ENCODE measurements around the gene RASA2.
"Not testable (repeated sequence)": the region's sequence is repeated elsewhere in the genome, so short reads cannot be mapped to it uniquely, and the experiment has no call there.

RASA2 gene

GRCh38 chr3:141623691-141624090 is 136.9 kb downstream of the RASA2 start:
- H3K9ac ChIP-seq = no peak overlapping the region
- no peaks in the 10 kb centered on the region for H3K36me3 ChIP-seq
- TF ChIP-seq Cebpa-rat (IDR thresholded peaks at IDR 0.05) = no peak
- no peak overlapping the region for H3K4me2 ChIP-seq
- no peaks in the 10 kb centered on the region for H3K27me3 ChIP-seq
- peaks cover 4 to 29% (median 14%) of the 10 kb centered on the region in 11 experiments; a peak in 19 of 22 replicates for H3K9me3 ChIP-seq (replicated peaks in 1 of 11)
- no peaks in the 10 kb centered on the region for H3K4me1 ChIP-seq
- no peaks in the 10 kb centered on the region; a peak in 1 of 22 replicates for H4K20me1 ChIP-seq
- H3K27ac ChIP-seq = no peak overlapping the region
- no peak overlapping the region for H3K4me3 ChIP-seq

GRCh38 chr3:141625506-141625905 is 138.7 kb downstream of the RASA2 start:
- peaks cover 10 to 38% (median 21%) of the 10 kb centered on the region in 11 experiments; a peak in 19 of 22 replicates for H3K9me3 ChIP-seq (replicated peaks in 1 of 11)
- no peaks in the 10 kb centered on the region for H3K27me3 ChIP-seq
- H3K36me3 ChIP-seq = no peaks in the 10 kb centered on the region
- H3K27ac ChIP-seq = no peak overlapping the region
- H3K4me2 ChIP-seq = no peak overlapping the region
- H3K4me1 ChIP-seq = no peaks in the 10 kb centered on the region; a peak in 1 of 20 replicates
- TF ChIP-seq Cebpa-rat (IDR thresholded peaks at IDR 0.05) = no peak
- H3K9ac ChIP-seq = no peak overlapping the region
- H4K20me1 ChIP-seq = no peaks in the 10 kb centered on the region; a peak in 1 of 22 replicates
- no peak overlapping the region for H3K4me3 ChIP-seq

- H3K4me3 ChIP-seq, H3K9ac ChIP-seq, H3K36me3 ChIP-seq, H3K27ac ChIP-seq, H3K27me3 ChIP-seq, H3K4me1 ChIP-seq, H3K4me2 ChIP-seq, H4K20me1 ChIP-seq: not testable (repeated sequence)
- peaks cover 10 to 25% (median 15%) of the 10 kb centered on the region in 11 experiments; a peak in 19 of 22 replicates for H3K9me3 ChIP-seq (replicated peaks in 1 of 11)
These were observed 141.5 kb downstream of the RASA2 start for GRCh38 chr3:141628334-141628733.

- not testable (repeated sequence) for H3K9ac ChIP-seq, H3K36me3 ChIP-seq, H3K27me3 ChIP-seq, H3K4me1 ChIP-seq, H3K4me2 ChIP-seq, H4K20me1 ChIP-seq, H3K27ac ChIP-seq, H3K4me3 ChIP-seq
- H3K9me3 ChIP-seq (replicated peaks in 1 of 11) = peaks cover 10 to 25% (median 15%) of the 10 kb centered on the region in 11 experiments; a peak in 19 of 22 replicates
These were observed 142.1 kb downstream of the RASA2 start for GRCh38 chr3:141628868-141629441.

- TF ChIP-seq Cebpa-rat (IDR thresholded peaks at IDR 0.05) = no peak
These were observed 143.1 kb downstream of the RASA2 start for GRCh38 chr3:141629976-141630375.

GRCh38 chr3:141632779-141633374 is 146.1 kb downstream of the RASA2 start:
- TF ChIP-seq Cebpa-rat (IDR thresholded peaks at IDR 0.05) = no peak
- no peak overlapping the region for H3K4me3 ChIP-seq
- H3K36me3 ChIP-seq = no peaks in the 10 kb centered on the region
- H3K4me1 ChIP-seq = no peaks in the 10 kb centered on the region; a peak in 1 of 20 replicates
- no peak overlapping the region for H3K27ac ChIP-seq
- peaks cover 10 to 19% (median 15%) of the 10 kb centered on the region in 11 experiments; a peak in 19 of 22 replicates for H3K9me3 ChIP-seq (replicated peaks in 1 of 11)
- no peak overlapping the region for H3K9ac ChIP-seq
- H3K4me2 ChIP-seq = no peak overlapping the region
- no peaks in the 10 kb centered on the region for H4K20me1 ChIP-seq
- H3K27me3 ChIP-seq = no peaks in the 10 kb centered on the region

More at GRCh38 chr3:141629976-141630375, 143.1 kb downstream of the RASA2 start:
- H4K20me1 ChIP-seq = no peaks in the 10 kb centered on the region; a peak in 1 of 22 replicates
- no peaks in the 10 kb centered on the region for H3K27me3 ChIP-seq
- no peaks in the 10 kb centered on the region for H3K36me3 ChIP-seq
- H3K4me1 ChIP-seq = no peaks in the 10 kb centered on the region; a peak in 1 of 20 replicates
- peaks cover 10 to 25% (median 15%) of the 10 kb centered on the region in 11 experiments; a peak in 19 of 22 replicates for H3K9me3 ChIP-seq (replicated peaks in 1 of 11)
- H3K4me2 ChIP-seq = no peak overlapping the region
- H3K4me3 ChIP-seq = no peak overlapping the region
- H3K9ac ChIP-seq = no peak overlapping the region
- H3K27ac ChIP-seq = no peak overlapping the region

GRCh38 chr3:141642215-141642614 is 155.4 kb downstream of the RASA2 start:
- Histone ChIP-seq H3K27me3 (no peaks in the 10 kb centered on the region), H3K9me3 (replicated peaks in 1 of 11) (0 out of 22 replicates have a peak, but pooled peaks cover 0 to 6% (median 0%) of the 10 kb centered on the region in 11 experiments), H3K9ac (no peak overlapping the region), H3K4me1 (no peaks in the 10 kb centered on the region), H3K4me2 (no peak overlapping the region), H3K36me3 (no peaks in the 10 kb centered on the region), H3K27ac (no peak overlapping the region), H3K4me3 (no peak overlapping the region), H4K20me1 (no peaks in the 10 kb centered on the region)
- no peak for TF ChIP-seq Cebpa-rat (IDR thresholded peaks at IDR 0.05)

GRCh38 chr3:141643391-141643790 is 156.6 kb downstream of the RASA2 start:
- Histone ChIP-seq H3K9ac (no peak overlapping the region), H3K27me3 (no peaks in the 10 kb centered on the region), H4K20me1 (no peaks in the 10 kb centered on the region), H3K4me2 (no peak overlapping the region), H3K9me3 (replicated peaks in 1 of 11) (0 out of 22 replicates have a peak, but pooled peaks cover 0 to 6% (median 0%) of the 10 kb centered on the region in 11 experiments), H3K27ac (no peak overlapping the region), H3K4me1 (no peaks in the 10 kb centered on the region), H3K36me3 (no peaks in the 10 kb centered on the region), H3K4me3 (no peak overlapping the region)
- no peak for TF ChIP-seq Cebpa-rat (IDR thresholded peaks at IDR 0.05)

- H3K9ac ChIP-seq = no peak overlapping the region
- no peaks in the 10 kb centered on the region for H3K4me1 ChIP-seq
- no peak overlapping the region for H3K4me2 ChIP-seq
- no peak overlapping the region for H3K4me3 ChIP-seq
- no peak overlapping the region for H3K27ac ChIP-seq
- no peaks in the 10 kb centered on the region for H3K27me3 ChIP-seq
- TF ChIP-seq Cebpa-rat (IDR thresholded peaks at IDR 0.05) = no peak
- H3K9me3 ChIP-seq (replicated peaks in 1 of 11) = 0 out of 22 replicates have a peak, but pooled peaks cover 0 to 6% (median 0%) of the 10 kb centered on the region in 11 experiments
- H4K20me1 ChIP-seq = no peaks in the 10 kb centered on the region
- no peaks in the 10 kb centered on the region for H3K36me3 ChIP-seq
These were observed 157.0 kb downstream of the RASA2 start for GRCh38 chr3:141643796-141644195.

GRCh38 chr3:141644931-141645330 is 158.1 kb downstream of the RASA2 start:
- Histone ChIP-seq H3K27ac (no peak overlapping the region), H3K4me1 (no peaks in the 10 kb centered on the region), H3K36me3 (no peaks in the 10 kb centered on the region), H4K20me1 (no peaks in the 10 kb centered on the region), H3K4me3 (no peak overlapping the region), H3K9ac (no peak overlapping the region), H3K9me3 (replicated peaks in 1 of 11) (0 out of 22 replicates have a peak, but pooled peaks cover 0 to 6% (median 0%) of the 10 kb centered on the region in 11 experiments), H3K27me3 (no peaks in the 10 kb centered on the region), H3K4me2 (no peak overlapping the region)
- TF ChIP-seq Cebpa-rat (IDR thresholded peaks at IDR 0.05) = no peak

Data from BLaER1 treated with 17β-estradiol and CSF1 and Interleukin-3, amounts not matched to agents 10 nM and 100 nM (cell line).